Measurements from ENCODE around the gene UIMC1. TPM values are rescaled to one million over a fixed set of nuclear protein-coding genes. Genes with fewer than 3 reads are reported as not detected.
A peak's percentile ranks its signal among the peaks of the same experiment; 100 is the strongest.

Gene UIMC1
- total RNA-seq, 2 experiments from 2014 or later: 42.7 to 78.5 TPM

DNA sequence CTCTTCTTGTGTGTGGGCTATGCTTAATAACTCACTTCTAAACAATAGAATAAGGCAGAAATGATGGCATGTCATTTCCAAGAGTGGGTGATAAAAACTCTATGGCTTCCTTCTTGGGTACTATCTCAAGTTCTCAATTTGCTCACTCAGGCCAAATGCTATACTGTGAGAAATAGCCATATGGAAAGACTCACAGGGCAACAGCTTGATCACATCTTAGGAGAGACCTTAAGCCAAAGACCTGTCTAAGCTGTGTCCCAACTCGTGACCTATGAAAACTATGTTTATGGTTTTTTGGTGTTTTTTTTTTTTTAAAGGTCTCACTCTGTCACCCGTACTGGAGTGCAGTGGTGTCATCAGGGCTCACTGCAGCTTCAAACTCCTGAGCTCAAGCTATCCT, 2.1 kb upstream of the UIMC1 start:
- H3K27ac ChIP-seq (ENCODE audit: low read depth, low read length, poor library complexity, severe bottlenecking): no peak overlapping the region
- H3K4me1 ChIP-seq (ENCODE audit: insufficient read depth, low read length, poor library complexity, severe bottlenecking): peaks cover 24% of the 10 kb centered on the region
- peaks cover 19% of the 10 kb centered on the region for H4K20me1 ChIP-seq (ENCODE audit: insufficient read depth, low read length)
- no peak overlapping the region for H3K4me3 ChIP-seq (ENCODE audit: low read depth, low read length, poor library complexity, severe bottlenecking)
- BruUV-seq (replicated peaks): no TSS peak
- POLR2A ChIA-PET: interaction anchor here (0.6 to 8.9 kb wide), 2 partner anchors 12 to 466 kb away, joined by 4 to 74 read pairs; partner anchors contain the start of gene ZNF346
- peaks cover 26% of the 10 kb centered on the region for H3K79me2 ChIP-seq (ENCODE audit: insufficient read depth, low read depth, low read length)
- H2AFZ ChIP-seq (ENCODE audit: low read length): no peak overlapping the region
- no peak overlapping the region for H3K4me2 ChIP-seq (ENCODE audit: low read length)
- CTCF ChIA-PET (ENCODE audit: unreplicated experiment): no interaction called here
- no peak for DNase-seq (ENCODE audit: low spot score)
- no peak for TF ChIP-seq EZH2phosphoT487 (IDR thresholded peaks at IDR 0.05; ENCODE audit: borderline replicate concordance, low read depth, low read length)
- TF ChIP-seq, protein P1, sequence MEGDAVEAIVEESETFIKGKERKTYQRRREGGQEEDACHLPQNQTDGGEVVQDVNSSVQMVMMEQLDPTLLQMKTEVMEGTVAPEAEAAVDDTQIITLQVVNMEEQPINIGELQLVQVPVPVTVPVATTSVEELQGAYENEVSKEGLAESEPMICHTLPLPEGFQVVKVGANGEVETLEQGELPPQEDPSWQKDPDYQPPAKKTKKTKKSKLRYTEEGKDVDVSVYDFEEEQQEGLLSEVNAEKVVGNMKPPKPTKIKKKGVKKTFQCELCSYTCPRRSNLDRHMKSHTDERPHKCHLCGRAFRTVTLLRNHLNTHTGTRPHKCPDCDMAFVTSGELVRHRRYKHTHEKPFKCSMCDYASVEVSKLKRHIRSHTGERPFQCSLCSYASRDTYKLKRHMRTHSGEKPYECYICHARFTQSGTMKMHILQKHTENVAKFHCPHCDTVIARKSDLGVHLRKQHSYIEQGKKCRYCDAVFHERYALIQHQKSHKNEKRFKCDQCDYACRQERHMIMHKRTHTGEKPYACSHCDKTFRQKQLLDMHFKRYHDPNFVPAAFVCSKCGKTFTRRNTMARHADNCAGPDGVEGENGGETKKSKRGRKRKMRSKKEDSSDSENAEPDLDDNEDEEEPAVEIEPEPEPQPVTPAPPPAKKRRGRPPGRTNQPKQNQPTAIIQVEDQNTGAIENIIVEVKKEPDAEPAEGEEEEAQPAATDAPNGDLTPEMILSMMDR (conservative IDR thresholded peaks at IDR 0.05; ENCODE audit: low read length): no peak
- H3K9me2 ChIP-seq (ENCODE audit: insufficient read depth, low read length): no peaks in the 10 kb centered on the region
- no peaks in the 10 kb centered on the region for H3K9me3 ChIP-seq (ENCODE audit: low read length)
- H3K36me3 ChIP-seq (ENCODE audit: insufficient read depth, low read length): peaks cover 18% of the 10 kb centered on the region; the same call in 1 of the 2 replicates
- intact Hi-C loops (cut with micrococcal nuclease; ENCODE audit: unreplicated experiment): loop anchor here (10.0 kb wide), 1 partner anchor 474 kb away; the partner anchor contains the start of gene RNF44

DNA sequence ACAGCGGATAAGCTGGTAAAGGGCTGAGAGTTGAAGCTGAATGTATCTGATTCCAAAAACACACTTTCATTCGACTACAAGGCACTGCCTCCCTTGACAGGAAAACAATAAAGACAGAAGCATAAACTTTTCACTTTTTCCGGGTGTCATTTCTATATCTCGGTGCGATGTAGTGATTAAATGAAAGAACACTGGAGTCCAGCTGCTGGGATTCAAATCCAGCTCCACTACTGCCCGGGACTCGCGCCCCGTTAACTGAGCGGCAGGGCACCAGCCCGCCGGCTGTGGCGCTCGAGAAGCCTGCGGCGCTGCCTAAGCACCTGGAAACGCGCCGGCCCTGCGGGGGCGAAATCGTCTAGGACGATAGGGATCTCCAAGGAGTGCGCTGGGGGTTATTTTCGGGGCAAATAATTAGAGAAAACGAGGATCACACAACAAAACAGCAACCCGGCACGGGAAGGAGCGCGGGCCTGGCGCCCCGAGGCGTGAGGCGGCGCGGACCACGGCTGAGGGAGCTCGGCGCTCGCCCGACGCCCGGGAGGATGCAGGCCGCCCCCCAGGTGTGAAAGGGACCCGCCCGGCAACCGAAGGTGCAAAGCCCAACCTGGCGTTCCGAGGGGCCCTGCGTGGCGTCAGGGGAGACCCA, 837 bp downstream of the UIMC1 start:
- intact Hi-C loops (cut with micrococcal nuclease; ENCODE audit: unreplicated experiment): loop anchor here (1.0 to 10.0 kb wide), 4 partner anchors 11 to 471 kb away; partner anchors contain the start of genes FGFR4 and RNF44
- peaks cover 56% of the 10 kb centered on the region for H3K79me2 ChIP-seq (ENCODE audit: insufficient read depth, low read depth, low read length)
- H3K4me3 ChIP-seq (ENCODE audit: low read depth, low read length, poor library complexity, severe bottlenecking): peak overlapping the region; percentile 95
- ChIA-PET POLR2A (interaction anchor here (0.6 to 8.9 kb wide), 7 partner anchors 9 to 171 kb away, joined by 3 to 74 read pairs (median 8); partner anchors contain the start of gene ZNF346), CTCF (ENCODE audit: unreplicated experiment) (interaction anchor here (0.8 to 1.8 kb wide), 3 partner anchors 9 to 66 kb away, joined by 3 to 4 read pairs (median 4); no protein-coding TSS in a partner anchor)
- peaks cover 39% of the 10 kb centered on the region for H3K4me1 ChIP-seq (ENCODE audit: insufficient read depth, low read length, poor library complexity, severe bottlenecking)
- peaks cover 36% of the 10 kb centered on the region for H3K36me3 ChIP-seq (ENCODE audit: insufficient read depth, low read length)
- H3K9me2 ChIP-seq (ENCODE audit: insufficient read depth, low read length): no peaks in the 10 kb centered on the region
- H4K20me1 ChIP-seq (ENCODE audit: insufficient read depth, low read length): peaks cover 32% of the 10 kb centered on the region
- peak overlapping the region; percentile 72 for H3K27ac ChIP-seq (ENCODE audit: low read depth, low read length, poor library complexity, severe bottlenecking)
- peak; percentile 84 for DNase-seq (ENCODE audit: low spot score)
- no TSS peak for BruUV-seq (replicated peaks)
- H2AFZ ChIP-seq (ENCODE audit: low read length): peak overlapping the region; percentile 75; the same call in 1 of the 2 replicates
- TF ChIP-seq, protein P1 (conservative IDR thresholded peaks at IDR 0.05; ENCODE audit: low read length): peak; percentile 82
- no peak for TF ChIP-seq EZH2phosphoT487 (IDR thresholded peaks at IDR 0.05; ENCODE audit: borderline replicate concordance, low read depth, low read length)
- no peaks in the 10 kb centered on the region for H3K9me3 ChIP-seq (ENCODE audit: low read length)
- H3K4me2 ChIP-seq (ENCODE audit: low read length): peak overlapping the region; percentile 100
